ENCODE results near the gene DDX51.

DNA sequence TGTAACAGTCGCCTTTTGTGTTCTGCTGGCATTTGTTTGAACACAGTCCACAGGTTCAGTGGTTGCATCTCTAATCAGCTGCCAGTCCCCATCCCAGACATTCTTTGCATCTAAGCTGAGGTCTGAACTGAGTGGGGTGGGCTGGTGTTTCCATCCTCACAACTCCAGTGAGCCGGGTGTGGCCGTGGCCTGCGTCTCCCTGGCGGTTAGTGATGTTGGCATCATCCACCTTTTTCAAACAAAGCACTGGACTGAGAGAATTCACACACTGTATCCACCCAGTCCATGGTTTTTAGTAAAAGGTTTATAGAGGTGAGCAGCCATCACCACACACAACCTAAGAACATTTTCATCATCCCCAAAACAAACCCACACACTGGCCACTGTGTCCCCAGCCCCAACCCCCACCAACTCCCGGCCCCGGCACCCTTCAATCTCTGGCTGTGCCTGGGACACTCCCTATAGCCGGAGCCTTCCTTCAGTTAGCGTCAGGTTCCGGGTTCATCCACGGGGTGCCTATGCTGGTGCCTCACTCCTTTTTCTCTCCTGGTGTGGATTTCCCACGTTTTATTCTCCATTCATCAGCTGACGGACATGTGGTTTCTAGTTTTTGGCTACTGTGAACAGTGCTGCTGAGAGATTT lies 6.5 kb downstream of the DDX51 start:
- TF ChIP-seq EZH2 (IDR thresholded peaks at IDR 0.05; ENCODE audit: insufficient read depth, poor library complexity, severe bottlenecking) = no peak
- TF ChIP-seq EZH2phosphoT487 (IDR thresholded peaks at IDR 0.05; ENCODE audit: insufficient read depth, low read depth) = no peak
